Stimulated activated CD4-positive, alpha-beta T cell treated with anti-CD3 and anti-CD28 coated beads, TNF-alpha, amount 100 ng/mL, for 48 hours (primary cell): ENCODE data around the gene UTP14C.
"Not testable (repeated sequence)": the region's sequence is repeated elsewhere in the genome, so short reads cannot be mapped to it uniquely, and the experiment has no call there.

Experiments
- DNase-seq, 3 donors: peaks; one replicate each; pipeline ENCODE4 v3.0.0-alpha.2; 2020; ENCODE audit warnings: low read depth in 3 of 3

Gene UTP14C, protein sequence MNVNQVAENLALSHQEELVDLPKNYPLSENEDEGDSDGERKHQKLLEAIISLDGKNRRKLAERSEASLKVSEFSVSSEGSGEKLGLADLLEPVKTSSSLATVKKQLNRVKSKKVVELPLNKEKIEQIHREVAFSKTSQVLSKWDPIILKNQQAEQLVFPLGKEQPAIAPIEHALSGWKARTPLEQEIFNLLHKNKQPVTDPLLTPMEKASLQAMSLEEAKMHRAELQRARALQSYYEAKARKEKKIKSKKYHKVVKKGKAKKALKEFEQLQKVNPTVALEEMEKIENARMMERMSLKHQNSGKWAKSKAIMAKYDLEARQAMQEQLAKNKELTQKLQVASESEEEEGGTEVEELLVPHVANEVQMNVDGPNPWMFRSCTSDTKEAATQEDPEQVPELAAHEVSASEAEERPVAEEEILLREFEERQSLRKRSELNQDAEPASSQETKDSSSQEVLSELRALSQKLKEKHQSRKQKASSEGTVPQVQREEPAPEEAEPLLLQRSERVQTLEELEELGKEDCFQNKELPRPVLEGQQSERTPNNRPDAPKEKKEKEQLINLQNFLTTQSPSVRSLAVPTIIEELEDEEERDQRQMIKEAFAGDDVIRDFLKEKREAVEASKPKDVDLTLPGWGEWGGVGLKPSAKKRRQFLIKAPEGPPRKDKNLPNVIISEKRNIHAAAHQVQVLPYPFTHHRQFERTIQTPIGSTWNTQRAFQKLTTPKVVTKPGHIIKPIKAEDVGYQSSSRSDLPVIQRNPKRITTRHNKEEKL

DNA sequence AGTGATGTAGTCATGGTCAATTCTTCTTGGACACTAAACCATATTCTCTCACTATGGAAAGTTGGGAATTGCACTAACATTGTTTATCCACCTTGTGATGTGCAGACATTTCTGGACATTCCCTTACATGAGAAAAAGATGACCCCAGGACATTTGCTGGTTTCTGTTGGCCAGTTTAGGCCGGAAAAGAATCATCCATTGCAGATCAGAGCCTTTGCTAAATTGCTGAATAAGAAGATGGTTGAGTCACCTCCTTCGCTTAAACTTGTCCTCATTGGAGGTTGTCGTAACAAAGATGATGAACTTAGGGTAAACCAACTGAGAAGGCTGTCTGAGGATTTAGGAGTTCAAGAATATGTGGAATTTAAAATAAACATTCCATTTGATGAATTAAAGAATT, at the start of gene UTP14C:
TSS of gene UTP14C (plus strand) at position 211 of the 400 bp plus-strand sequence. CDS start 4,114 bp downstream, outside the sequence.
- no peak for DNase-seq

DNA sequence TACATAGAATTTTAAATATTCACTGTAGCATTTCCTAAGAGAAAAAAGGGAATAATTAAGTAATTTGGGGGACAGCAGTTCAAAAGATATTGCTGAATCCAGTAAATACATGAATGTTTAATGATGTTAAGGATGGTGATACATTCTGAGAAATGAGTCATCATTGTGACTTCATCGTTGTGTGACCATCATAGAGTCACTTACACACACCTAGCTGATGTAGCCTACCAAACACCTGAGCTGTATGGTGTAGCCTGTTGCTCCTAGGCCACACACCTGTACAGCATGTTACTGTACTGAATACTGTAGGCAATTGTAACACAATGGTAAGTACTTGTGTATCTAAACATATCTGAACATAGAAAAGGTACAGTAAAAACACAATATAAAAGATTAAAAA, 48.1 kb upstream of the UTP14C start:
- no peak for DNase-seq

DNA sequence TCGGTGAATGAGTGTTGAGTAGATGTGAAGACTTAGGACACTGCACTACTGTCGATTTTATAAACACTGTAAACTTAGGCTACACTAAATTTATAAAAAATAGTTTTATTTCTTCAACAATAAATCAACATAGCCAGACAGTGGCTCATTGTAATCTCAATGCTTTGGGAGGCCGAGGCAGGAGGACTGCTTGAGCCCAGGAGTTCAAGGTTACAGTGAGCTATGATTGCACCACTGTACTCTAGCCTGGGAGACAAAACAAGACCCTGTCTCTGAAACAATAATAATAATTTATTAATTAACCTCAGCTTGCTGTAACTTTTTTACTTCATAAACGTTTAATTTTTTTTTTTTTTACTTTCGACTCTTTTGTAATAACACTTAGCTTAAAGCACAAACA, 47.6 kb upstream of the UTP14C start:
- DNase-seq, result no peak

DNA sequence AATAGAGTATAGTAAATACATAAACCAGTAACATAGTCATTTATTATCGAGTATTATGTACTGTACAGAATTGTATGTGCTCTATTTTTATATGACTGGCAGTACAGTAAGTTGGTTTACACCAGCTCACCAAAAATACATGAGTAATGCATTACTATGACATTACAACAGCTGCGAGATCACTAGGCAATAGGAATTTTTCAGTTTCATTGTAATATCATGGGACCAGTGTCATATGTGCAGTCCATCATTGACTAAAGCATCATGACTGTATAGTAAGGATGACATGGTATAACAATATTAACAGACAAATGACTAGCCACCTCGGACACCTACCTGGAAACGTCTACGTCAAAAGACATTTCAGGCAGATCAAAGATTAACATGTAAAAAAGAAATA, 46.9 kb upstream of the UTP14C start:
- DNase-seq, result no peak

DNA sequence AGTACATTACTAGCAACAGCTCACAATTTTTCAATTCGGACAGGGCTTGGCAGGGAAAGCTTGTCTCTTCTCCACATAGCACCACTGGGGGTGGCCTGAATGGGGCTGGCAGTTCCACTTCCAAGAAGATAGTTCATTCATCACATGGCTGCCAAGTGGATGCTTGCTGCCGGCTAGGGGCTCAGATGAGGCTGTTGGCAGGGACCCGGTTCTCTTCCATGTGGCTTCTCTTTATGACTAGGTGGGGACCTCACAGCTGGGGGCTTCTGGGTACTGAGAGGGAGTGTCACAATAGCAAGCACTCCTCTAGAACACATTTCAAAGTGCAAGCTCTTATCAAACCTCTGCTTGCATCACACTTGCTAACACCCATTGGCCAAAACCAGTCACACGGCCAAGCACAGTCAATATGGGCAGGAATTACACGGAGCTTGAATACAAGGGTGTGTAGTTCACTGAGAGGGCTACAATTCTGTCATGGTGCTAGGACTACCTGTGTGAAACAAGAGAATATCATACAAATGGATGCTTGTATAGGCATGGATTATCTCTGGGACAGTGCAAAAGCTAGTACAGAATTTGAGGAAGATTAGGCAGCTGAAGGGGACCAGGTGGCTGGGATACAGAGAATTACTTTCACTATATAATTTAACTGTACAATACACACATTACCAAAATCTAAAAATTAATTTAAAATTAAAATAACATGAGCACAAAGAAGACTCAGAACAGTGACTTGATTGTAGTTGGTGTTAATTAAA, 45.5 kb upstream of the UTP14C start:
- no peak for DNase-seq

DNA sequence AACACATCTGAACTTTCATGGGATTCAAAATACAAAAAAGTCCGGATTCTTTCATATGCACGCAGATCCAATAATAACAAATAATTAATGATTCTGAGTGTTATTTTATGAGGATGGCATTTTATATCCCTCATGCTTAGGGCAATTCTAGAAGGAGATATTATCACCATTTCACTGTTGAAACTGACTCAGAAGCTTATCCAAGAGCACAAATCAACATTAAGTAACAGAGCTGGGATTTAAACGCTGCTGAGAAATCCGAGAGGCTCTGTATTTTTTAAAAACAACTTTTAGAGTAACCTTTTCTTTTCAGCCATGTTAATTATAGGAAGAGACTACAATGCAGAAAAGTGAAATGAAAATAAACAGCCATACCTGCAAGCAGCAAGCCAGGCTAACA, 43.6 kb upstream of the UTP14C start:
- no peak for DNase-seq

DNA sequence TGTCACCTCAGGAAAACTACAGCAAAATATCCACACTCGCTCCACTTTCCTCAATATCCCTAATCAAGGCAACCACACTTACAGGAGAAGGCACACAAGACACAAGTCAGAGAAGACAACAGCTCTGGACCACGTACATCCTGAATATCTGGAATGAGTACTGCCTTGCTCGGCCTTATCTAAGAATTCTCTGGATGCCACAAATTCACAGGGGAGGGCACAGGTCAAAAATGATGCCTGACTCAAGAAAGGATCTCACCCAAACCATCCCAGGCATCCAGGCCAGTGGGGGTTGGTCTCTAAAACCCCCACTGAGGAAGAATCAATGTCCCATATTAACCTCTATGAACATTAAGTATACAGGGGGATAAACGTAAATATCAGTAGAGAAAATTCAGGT, 43.1 kb upstream of the UTP14C start:
- DNase-seq, result no peak

DNA sequence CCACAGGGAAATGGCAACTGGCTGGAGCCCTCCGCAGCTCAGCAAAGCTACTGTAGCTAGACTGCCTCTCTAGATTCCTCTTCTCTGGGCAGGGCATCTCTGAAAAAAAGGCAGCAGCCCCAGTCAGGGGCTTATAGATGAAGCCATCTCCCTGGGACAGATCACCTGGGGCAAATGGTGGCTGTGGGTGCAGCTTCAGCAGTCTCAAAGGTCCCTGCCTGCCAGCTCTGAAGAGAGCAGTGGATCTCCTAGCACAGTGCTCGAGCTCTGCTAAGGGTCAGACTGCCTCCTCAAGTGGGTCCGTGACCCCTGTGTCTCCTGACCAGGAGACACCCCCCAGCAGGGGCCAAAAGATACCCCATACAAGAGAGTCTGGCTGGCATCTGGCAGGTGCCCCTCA, 41.2 kb upstream of the UTP14C start:
- not testable (repeated sequence) for DNase-seq

DNA sequence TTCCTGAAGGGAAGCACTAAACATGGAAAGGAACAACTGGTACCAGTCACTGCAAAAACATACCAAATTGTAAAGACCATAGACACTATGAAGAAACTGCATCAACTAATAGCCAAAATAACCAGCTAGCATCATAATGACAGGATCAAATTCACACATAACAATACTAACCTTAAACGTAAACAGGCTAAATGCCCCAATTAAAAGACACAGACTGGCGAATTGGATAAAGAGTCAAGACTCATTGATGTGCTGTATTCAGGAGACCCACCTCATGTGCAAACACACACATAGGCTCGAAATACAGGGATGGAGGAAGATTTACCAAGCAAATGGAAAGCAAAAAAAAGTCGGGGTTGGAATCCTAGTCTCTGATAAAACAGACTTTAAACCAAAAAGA, 39.6 kb upstream of the UTP14C start:
- not testable (repeated sequence) for DNase-seq

DNA sequence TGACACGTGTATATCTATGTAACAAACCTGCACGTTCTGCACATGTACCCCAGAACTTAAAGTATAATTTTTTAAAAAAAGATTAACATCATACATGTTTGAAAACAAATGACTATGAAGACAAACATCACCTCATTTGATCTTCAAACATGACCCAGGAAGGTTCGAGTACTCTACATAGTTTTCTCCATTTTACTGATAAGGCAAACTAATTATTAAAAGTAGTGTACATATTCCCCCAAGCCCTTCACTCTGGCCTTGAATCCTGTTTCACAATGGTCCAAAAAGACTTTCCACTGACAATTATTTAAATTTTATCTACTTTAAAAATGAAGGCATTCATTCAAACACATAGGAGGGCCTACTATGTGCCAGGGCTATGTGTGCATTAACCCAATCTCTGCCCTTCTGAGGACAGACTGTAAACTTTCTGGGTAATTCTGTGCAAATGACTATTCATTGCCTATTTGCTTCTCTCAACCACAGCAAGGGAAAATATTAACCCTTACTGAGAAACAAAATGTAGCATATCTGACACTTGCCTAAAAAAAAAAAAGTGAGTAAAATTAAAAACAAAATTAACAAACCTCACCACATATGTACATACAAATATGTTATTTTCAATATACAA, 35.4 kb upstream of the UTP14C start:
- no peak for DNase-seq

DNA sequence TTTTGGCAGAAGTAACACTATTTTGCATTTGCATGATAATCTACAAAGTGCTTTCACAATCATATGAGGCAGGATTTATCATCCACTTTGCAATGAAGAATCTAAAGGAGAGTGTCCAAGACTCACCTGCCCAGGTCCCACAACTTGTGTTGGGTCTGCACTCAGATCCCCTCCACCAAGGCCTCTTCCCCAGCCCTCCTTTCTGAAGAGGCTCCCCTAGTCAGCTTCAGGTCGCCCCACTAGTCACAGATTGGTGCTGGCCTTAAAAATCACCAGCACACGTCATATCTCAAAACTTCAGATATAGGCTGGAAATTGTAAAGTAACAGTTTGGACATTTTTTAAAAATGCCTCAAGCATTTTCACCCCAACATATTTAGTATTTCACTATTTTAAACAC, 30.8 kb upstream of the UTP14C start:
- no peak for DNase-seq

DNA sequence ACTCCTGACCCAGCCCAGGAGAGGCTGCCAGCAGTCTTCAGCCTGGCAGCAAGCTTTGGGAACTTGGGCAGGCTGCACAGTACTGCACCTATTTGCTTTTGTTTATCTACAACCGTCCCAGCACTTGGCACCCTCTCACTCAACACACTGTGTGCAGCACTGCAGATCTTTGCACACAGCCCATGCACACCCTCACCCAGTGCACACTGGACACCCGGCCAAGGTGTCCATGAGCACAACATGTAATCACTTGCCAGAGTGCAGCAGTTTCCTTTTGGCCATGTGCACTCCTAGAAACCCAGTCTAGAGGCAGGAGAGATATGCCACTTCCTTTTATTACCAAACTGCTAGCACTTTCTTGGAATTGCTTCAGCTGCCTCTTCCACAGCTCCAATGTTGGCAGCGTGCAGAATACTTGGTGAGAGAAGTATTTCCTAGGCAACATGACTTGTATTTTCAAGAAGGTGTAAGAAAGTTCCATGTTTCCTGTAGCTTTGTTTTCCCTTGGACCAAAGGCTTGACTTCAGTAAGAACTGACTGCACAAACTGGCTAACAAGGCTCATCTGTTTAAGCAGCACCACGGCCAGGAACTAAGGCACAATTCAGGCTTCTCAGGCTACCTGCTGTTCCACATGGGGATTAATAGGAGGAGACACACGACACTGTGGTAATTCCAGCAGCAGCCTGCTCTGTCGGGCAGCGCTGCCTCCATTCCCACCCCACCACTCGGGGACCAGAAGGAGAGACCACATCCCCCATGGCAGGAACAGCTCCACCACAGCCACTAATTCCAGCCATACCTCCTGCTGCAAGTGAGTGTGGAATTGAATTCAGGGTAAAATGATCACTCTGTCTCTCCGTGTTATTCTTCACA, 28.6 kb upstream of the UTP14C start:
- DNase-seq, result no peak

DNA sequence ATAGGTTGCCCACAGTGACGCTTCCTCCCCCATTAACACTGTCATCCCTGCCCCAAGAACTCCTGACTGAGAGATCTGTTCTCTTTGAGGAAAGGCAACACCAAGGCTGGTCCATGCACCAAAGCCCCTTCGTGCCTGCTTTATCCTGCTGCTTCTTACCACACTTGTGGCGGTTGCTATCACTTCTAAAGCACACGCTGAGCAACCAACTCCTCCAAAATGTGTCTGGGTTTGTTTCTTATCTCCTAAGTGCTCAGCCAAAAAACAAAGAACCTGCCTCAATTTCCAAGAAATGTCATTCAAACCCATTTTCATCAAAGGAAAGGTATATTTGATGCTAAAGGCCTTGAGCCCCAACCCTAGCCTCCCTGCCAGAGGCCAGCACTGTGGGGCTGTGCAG, 27.9 kb upstream of the UTP14C start:
- no peak for DNase-seq

DNA sequence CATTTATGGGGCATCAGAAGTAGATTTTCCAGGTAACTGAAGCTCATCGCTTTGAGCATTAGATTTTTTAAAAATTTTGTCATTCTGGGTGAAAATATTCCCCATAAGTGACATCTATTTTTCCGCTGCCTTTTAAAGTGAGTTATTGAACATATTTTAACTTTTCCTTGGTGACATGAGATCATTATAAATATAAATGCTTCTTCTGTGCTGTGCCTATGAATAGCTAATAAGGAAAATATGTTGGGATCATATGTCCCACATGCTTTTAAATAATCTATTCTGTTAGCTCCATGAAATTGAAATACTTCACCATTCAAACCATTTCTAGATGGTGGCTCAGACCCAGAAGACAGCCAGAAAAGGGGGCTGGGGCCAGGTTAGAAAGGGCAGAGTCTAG, 27.3 kb upstream of the UTP14C start:
- no peak for DNase-seq

DNA sequence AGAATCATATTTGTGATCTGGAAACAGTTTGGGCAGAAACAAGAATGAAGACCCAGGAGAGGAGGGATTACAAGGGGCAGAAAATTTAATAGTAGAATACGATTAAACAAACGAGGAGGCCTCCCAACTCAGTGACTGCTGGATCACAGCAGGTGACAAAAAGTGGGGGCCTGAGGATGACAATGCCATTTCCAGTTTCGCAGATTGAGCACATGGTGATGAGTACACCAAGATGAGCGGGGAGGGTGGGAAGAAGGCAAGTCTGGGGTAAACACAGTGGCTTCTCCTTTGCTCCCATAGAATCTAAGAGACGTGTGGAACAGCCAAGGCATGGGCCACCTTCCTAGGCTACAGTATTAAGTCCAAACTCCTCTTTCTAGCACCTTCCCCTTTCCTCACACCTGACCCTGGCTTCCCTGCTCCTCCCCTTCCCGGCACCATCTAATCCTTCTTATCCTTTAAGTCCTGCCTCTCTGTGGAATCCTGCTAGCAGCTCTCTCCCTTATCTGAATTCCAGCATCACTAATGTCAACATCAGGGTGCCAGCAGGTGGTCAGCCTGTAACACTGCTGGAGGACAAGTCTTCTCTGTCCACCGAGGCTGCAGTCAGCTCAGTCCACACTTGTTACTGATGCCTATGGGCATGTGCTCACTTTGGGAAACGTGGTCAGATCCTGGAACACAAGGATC, 26.7 kb upstream of the UTP14C start:
- DNase-seq, result no peak

DNA sequence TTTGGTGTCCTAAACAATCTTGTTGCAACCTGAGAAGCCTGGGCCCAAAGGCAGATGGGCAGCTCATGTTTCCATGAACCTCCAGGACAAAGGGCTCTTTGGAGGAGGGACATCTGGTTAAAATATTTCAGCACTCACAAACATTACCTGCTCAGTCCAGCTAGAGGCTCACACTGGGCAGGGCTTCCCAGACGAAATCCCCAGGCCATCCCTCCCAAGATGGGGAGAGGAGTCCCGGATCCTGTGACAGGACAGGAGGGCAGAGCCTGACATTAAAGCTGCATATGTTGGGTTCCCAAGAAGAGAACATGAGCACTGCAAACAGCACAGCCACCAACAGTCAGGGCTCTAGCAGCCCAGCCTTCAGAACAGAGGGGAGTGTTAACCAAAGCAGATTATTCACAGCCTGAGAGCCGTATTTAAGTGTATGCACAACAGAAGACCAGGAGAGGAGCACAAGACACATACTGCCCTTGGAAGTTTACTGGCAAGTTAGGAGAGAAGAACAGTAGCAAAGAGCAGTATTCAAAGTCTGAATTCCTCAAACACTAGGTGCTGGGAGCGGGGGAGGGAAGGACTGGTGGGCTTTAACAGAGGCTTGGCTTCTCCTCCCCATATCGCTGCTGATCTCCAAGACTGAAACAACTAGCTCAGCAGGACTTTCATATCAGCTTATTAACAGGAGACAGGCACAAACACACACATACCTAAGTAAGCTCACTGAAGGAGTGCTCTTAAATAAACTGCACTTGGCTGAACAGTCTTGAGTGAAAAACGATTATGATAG, 25.6 kb upstream of the UTP14C start:
- no peak for DNase-seq

DNA sequence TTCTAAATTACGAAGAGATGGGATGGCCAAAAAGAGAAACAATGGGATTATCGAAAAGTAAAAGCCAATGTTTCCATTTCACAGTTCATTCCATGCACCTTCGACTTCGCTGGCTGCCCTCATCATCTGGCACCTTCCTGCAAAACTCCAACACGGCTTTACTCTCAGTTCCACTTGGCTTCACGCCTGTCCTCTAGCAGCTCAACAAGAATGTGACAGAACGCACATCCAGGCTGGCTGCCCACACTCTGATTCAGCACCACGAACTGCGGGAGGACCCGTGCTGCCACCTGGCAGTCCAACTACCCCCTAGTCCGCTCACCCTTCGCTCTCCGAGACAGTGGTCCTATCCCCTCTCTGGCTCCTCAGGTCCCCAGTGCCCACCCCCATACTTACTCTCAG, 25.0 kb upstream of the UTP14C start:
- no peak for DNase-seq

DNA sequence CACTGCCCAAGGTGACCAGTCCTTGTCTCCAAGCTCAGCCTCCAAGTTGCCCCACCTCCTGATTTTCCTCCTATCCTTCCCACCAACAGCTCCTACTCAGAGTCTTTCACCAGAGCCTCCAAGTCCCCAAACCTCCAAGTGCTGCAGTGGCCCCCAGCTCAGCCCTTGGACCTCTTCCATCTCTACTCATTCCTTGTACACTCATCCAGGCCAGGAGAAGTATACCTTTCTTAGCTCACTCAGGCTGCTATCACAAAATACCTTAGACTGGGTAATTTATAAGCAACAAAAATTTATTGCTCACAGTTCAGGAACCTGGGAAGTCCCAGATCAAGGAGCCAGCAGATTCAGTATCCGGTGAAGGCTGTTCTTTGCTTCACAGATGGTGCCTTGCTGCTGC, 24.6 kb upstream of the UTP14C start:
- no peak for DNase-seq

DNA sequence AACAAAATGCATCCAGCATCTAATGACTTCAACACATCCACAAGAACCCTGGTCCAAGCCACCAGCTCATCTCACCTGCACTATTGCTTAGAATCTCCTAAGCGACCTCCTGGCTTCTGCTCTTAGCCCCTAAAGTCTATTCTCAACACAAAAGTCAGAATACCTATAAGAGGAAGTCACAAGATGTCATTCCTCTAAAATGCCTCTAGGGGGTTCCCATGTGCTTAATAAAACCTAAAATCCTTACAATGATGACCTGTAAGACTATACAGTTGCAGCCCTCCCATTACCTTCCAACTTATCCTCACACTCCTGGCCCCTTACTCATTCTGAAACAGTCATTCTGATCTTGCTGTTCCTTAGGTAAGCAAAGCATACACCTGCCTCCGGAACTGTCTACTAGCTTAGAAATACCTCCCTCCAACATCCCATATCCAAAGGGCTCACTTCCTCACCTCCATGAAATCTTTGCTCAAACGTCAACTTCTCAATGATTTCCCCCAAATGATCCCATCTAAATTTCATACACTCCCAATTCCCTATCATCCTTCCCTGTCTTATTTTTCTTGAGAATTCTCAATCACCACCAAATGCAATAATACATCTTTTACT, 23.3 kb upstream of the UTP14C start:
- DNase-seq, result no peak
